ENCODE results near the gene ADORA1.

ADORA1 gene

GRCh38 chr1:203186446-203187303 lies 59.1 kb downstream of the ADORA1 start, which contains the start of gene CHI3L1:
Gene CHI3L1 (minus strand): TSS chr1:203186704. CDS start chr1:203186623, 81 bp downstream.
- DNase-seq (ENCODE audit: low read depth in 2 of 2), result no peak

DNA sequence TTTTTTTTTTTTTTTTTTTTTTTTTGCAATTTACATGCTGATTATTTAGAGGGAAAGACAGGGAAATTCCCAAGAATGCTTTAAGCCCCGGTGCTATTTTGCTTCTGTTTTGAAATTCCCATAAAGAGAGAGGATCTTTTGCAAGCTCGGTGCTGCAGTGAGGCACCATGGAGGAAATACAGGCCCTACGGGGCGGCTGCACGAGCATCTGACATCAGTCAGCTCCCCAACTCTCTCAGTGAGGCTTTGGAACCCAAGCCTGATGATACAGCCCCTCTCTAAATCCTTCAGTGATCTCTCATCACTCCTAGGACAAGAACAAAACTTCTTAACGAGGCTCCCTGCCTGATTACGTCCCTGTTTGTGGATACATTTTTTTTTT lies 59.8 kb downstream of the ADORA1 start:
- DNase-seq (ENCODE audit: low read depth in 2 of 2), result no peak

DNA sequence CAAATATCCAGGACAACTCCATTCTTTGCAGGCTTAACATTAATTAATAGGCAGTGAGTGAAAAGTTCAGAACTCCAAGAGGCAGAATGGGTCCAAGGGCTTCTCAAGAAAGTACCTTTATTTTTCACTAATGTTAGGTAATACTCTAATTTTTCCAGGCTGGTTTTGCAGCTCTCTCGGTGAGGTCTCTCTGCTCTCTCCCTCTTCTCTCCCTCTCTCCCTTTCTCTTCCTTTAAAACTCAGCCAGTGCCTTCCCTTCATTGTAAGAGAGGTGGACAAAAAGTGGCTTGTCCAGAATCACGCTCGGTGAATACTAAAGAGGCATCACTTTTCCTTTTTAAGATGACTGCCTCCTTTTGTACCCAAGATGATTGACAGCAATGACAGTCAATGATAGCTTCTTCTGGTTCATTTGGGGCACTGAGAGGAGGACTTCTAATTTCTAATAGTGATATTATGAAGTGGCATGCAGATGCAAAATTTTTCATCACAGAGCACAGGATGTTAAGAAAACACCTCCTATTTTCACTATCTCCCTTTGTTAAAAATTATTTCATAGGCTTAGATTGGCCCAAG lies 60.3 kb downstream of the ADORA1 start:
- DNase-seq (ENCODE audit: low read depth in 2 of 2), result no peak

GRCh38 chr1:203188686-203189232 lies 61.2 kb downstream of the ADORA1 start:
- no peak for DNase-seq (ENCODE audit: low read depth in 2 of 2)

DNA sequence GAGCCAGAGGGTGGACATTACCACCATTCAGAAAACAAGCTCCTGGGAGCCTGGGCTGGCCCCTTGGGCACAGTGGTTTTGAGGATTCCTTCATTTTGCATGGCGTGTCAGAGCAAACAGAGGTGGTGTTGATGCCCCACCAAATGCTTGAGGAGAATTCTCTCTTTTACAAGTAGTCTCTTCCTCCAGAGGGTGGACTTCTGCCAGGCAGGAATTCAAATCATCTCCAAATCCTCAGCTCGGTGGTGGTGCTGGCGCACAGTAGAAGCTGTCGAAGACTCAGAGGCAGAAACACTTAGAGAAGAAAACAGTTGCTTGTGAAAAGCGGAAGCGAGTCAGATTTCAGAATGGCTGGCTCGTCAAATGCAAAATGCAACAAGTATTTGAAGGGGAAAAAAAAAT lies 62.4 kb downstream of the ADORA1 start:
- DNase-seq (ENCODE audit: low read depth in 2 of 2), result no peak

DNA sequence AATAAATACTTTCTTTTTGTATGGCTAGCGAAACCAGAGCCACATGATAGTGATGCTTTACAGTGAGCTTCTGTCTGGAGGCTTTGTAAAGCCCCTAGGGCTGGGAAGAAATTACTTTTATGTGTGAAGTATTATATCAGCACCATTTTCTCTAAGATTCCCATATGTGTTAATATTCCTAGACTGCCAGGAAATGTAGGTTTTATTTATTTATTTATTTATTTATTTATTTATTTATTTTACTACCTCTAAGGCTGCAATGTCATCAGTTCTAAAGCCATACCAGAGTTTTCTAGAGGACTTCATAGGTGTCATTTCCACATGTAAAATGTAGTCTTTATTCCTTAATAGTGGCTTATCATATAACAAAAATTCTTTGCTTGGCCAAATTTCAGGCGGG lies 63.4 kb downstream of the ADORA1 start:
- no peak for DNase-seq (ENCODE audit: low read depth in 2 of 2)

DNA sequence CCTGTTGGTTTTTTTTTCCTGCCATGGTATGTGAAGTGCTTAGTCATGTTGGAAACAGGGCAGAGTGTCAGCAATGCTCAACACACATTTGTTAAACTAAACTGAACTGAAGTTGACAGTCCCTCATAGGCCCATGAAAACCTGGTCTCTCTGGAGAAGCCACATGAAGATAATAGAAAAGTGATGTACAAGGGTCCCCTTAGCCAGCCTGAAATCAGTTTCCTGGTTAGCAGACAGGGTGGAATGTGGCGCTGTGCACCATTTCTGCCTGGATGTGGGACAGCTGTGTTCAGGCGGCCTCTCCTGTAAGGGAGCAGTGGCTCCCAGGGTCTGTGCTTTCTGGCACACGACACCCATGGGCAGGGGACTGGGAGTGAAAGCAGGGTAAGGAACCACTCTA lies 68.8 kb downstream of the ADORA1 start:
- DNase-seq (ENCODE audit: low read depth in 2 of 2), result no peak

DNA sequence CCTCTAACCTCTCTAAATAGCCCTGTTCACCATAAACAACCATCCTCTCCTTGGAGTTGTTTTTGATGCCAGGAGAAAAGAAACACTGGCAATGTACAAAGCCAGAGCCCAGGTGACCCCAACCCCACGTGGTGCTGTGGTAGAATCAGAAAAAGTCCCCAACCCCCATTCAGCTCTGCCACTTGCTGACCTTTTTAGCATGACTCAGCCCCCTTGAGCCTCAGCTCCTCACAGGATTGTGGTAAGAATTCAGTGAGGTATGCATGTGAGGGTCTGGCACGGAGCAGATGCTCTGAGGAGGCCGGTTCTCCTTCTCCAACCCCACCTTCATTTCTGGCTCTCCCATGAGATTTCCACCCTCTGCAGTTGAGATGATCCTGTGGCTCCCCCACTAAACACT lies 70.1 kb downstream of the ADORA1 start:
- no peak for DNase-seq (ENCODE audit: low read depth in 2 of 2)

DNA sequence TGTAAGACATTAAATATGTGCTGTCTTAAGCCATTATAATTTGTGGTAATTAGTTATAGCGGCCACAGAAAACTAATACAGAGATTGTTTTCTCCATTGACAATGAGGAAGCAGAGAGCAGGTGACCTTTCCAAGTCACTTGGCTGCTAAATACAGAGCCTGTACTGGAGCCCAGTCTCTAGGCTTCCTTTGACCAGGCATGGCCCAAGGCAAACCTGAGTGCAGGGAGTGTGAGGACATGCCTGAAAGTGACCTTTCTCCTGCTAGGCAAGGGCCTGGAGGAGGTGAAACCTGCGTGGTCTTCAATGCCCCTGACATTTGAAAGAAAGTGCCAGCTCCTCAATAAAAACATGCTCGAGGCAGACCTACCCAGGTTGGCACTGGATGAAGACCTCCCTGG lies 71.5 kb downstream of the ADORA1 start:
- DNase-seq (ENCODE audit: low read depth in 2 of 2), result no peak

DNA sequence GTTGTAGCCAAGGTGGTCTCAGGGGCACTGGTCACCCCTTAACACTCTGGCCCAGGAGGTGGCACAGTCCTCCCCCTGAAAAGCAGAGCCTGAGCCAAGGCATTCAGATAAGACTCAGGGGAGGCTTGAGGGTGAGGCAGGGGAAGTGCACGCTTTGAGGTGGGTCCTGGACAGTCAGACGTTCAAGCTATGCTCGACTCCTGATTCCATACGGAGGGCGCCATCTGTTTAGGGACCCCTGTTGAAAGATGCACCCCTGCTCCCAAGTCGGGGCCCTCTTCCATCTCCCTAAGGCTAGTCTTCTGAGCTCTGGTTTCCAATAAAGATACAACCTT lies 71.9 kb downstream of the ADORA1 start:
- no peak for DNase-seq (ENCODE audit: low read depth in 2 of 2)

- DNase-seq (ENCODE audit: low read depth in 2 of 2), result no peak
These were observed 72.5 kb downstream of the ADORA1 start for GRCh38 chr1:203199816-203200571.

GRCh38 chr1:203200916-203201315 lies 73.4 kb downstream of the ADORA1 start:
- DNase-seq (ENCODE audit: low read depth in 2 of 2), result no peak

GRCh38 chr1:203201516-203202205 lies 74.1 kb downstream of the ADORA1 start:
- no peak for DNase-seq (ENCODE audit: low read depth in 2 of 2)

- DNase-seq (ENCODE audit: low read depth in 2 of 2), result no peak
These were observed 75.1 kb downstream of the ADORA1 start for GRCh38 chr1:203202431-203203245.

DNA sequence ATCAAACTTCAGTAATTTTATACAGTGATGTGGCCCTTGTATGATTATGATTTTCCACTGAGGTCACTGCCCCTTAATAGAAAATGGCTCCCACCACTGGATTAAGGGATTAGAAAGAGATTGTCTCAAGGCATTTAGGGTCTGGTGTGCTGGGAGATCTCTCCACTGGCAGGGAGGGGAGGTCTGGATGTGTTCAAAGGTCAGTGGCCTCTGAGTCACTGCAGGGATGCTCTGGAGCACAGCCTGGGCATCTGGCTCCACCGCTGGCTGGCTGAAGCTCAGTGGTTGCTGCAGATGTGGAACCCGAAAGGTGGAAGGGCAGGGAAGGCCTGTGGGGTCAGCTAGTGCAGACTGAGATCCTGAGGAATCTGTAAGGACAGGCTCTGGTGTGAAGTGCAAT lies 77.2 kb downstream of the ADORA1 start:
- no peak for DNase-seq (ENCODE audit: low read depth in 2 of 2)

- no peak for DNase-seq (ENCODE audit: low read depth in 2 of 2)
These were observed 78.7 kb downstream of the ADORA1 start for GRCh38 chr1:203206129-203206687.

DNA sequence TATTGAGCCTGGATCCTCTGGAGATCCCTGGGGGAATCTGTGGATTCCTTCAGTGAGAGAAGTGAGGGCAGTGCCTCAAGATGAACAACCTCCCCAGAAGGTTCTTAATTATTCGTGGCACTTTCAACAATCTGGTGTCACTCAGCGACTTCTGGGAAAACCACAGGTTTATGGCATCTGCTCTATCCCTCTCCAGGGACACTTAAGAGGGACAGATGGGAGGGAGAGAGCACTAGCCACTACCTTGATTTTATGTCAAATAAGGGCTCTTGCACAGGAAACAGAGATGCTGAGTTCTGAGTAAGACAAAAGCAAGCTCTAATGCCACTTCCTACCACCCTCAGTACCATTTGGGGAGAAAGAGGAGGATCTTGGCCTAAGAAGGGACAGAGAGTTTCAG lies 80.2 kb downstream of the ADORA1 start:
- DNase-seq (ENCODE audit: low read depth in 2 of 2), result no peak

DNA sequence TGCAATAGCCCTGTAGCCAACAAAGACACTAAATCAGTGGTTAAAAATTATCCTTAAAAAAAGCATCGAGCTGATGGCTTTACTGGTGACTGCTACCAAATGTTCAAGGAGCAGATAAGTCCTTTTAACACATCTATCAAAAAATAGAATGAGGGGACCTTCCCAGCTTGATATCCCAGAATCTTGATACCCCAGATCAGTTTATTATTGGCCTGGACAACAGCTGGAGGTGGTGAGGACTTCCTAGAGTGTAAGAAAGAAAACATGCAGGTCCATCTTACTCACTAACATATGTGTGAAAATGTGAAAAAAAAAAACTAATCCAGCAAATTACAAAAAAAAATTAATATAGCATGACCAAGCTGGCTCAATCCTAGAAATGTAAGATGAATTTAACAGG lies 80.7 kb downstream of the ADORA1 start:
- no peak for DNase-seq (ENCODE audit: low read depth in 2 of 2)

GRCh38 chr1:203210350-203210749 lies 82.8 kb downstream of the ADORA1 start:
- DNase-seq (ENCODE audit: low read depth in 2 of 2), result no peak

GRCh38 chr1:203210988-203211387 lies 83.5 kb downstream of the ADORA1 start:
- no peak for DNase-seq (ENCODE audit: low read depth in 2 of 2)

- no peak for DNase-seq (ENCODE audit: low read depth in 2 of 2)
These were observed 84.3 kb downstream of the ADORA1 start for GRCh38 chr1:203211812-203212211.
